ENCODE data around the gene SPATA33.
A peak's percentile ranks its signal among the peaks of the same experiment; 100 is the strongest.

The SPATA33 gene

GRCh38 chr16:89711601-89712273 lies 54.1 kb downstream of the SPATA33 start:
- DNase-seq, result peak; percentile 17

DNA sequence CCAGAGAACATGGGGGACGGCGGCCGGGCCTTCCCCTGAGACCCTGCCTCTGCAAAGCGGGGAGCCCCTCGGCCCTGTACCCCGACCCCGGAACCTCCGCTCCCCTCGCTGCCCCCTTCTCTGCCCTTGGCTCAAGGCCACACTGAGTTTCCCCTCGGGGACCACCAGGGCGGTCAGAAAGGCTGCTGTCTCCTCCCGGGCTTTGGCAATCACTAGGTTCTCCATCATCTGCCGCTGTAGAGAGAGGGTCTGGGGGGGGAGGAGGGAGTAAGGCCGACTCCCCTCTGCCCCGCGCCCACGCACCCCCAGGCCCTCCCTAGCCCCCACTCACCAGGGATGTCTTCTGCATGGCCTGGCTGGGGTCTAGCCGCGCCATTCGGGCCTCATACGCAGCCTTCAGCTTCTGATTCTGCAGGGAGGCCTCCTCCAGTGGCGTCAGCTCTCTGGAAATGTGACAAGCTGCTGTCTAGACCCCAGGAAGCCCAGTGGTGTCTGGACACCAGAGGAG lies 54.7 kb downstream of the SPATA33 start:
- no peak for DNase-seq

GRCh38 chr16:89716493-89716892 lies 58.9 kb downstream of the SPATA33 start:
- no peak for DNase-seq

DNA sequence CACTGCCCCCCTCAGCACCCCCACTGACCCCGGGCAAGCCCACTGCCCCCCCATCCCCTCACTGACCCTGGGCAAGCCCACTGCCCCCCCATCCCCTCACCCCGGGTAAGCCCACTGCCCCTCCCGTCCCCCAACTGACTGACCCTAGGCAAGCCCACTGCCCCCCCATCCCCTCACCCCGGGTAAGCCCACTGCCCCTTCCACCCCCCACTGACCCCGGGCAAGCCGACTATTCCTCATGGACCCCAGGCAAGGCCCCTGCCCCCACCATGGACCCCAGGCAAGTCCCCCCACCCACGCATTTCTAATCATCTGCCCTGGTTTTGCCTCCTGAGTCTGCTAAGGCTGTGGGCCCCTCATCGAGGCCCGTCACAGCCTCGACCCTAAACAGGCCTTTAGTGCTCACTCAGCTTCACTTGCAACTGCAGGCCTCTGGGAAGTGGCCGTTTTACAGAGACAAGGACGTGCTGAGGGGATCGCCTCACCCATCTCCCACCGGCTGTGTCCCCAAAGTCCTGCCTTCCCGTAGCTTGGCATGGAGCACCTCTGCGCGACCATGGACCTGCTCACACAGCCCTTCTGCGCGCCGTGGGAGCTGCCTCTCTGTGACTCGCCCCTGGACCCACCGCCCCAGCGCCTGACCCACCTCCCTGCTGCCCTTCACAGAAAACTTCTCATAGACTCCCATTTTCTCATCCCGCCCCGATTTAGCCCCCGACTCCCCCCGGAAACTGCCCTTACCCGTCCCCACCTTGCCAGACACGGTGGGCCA lies 59.5 kb downstream of the SPATA33 start:
- DNase-seq, result no peak

GRCh38 chr16:89717688-89718505 lies 60.3 kb downstream of the SPATA33 start:
- DNase-seq, result no peak
